ENCODE measurements around the gene CENPU. TPM values are rescaled to one million over a fixed set of nuclear protein-coding genes. Genes with fewer than 3 reads are reported as not detected.
"Not testable (repeated sequence)": the region's sequence is repeated elsewhere in the genome, so short reads cannot be mapped to it uniquely, and the experiment has no call there.

The CENPU gene, protein sequence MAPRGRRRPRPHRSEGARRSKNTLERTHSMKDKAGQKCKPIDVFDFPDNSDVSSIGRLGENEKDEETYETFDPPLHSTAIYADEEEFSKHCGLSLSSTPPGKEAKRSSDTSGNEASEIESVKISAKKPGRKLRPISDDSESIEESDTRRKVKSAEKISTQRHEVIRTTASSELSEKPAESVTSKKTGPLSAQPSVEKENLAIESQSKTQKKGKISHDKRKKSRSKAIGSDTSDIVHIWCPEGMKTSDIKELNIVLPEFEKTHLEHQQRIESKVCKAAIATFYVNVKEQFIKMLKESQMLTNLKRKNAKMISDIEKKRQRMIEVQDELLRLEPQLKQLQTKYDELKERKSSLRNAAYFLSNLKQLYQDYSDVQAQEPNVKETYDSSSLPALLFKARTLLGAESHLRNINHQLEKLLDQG
- 32.1 and 42.5 TPM in 2 replicates for total RNA-seq (2014; rRNA removed; shearing (Covaris generic))

- peak; percentile 97 for DNase-seq (ENCODE audit: low spot score)
Observed at GRCh38 chr4:184733654-184734524, at the start of gene CENPU. TSS of gene CENPU (minus strand) at chr4:184734096. CDS start at chr4:184734062, 34 bp downstream.

DNA sequence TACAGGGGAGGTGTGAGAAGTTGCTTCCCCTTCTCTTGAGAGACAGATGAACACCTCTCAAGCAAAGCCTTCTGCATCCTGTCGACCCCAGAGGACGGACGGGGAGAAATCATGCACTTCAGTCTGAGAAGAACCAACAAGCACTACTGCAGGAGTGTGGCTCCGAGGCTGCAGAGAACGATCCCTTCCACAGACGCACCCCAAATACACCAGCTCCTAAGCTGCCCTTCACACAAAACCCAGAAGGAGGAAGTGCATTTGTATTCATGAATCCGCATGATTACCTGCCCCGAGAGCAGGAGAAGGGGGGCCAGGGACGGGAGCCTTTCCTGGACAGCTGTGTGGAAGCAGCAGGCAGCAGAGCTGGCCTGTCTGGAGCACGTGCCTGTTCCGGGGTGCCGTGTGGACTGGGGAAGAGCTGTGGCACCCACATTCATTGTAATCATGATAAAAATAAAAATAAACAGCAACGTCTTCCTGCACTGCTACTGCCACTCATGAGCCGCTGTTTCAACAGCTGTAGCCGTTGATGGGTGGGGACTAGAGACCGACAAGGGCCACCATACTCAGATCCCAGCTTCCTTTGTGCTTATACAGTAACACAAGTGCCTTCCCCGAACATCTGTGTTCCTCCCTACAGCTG, 49.0 kb upstream of the CENPU start:
- DNase-seq (ENCODE audit: low spot score), result no peak

GRCh38 chr4:184779160-184779559, 45.3 kb upstream of the CENPU start:
- not testable (repeated sequence) for DNase-seq (ENCODE audit: low spot score)

DNA sequence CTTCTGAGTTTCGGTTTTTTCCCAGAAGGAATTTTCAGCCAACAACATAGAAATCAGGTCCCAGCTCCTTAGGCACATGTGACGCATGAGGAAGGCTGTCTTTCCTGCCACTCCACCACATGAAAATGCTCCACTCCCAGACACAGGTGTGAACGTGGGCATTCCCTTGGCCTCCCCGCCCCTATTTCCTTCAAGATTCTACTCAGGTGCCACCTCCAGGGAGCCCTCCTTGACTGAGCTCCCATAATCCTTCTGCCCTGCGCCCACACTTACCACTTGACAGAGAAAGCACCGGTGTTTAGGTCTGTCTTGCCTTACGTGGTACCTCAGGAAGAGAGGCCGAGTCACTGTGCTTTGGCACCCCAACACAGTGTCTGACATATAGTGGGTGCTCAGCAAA, 44.4 kb upstream of the CENPU start:
- no peak for DNase-seq (ENCODE audit: low spot score)

GRCh38 chr4:184776821-184777220, 42.9 kb upstream of the CENPU start:
- DNase-seq (ENCODE audit: low spot score), result no peak

DNA sequence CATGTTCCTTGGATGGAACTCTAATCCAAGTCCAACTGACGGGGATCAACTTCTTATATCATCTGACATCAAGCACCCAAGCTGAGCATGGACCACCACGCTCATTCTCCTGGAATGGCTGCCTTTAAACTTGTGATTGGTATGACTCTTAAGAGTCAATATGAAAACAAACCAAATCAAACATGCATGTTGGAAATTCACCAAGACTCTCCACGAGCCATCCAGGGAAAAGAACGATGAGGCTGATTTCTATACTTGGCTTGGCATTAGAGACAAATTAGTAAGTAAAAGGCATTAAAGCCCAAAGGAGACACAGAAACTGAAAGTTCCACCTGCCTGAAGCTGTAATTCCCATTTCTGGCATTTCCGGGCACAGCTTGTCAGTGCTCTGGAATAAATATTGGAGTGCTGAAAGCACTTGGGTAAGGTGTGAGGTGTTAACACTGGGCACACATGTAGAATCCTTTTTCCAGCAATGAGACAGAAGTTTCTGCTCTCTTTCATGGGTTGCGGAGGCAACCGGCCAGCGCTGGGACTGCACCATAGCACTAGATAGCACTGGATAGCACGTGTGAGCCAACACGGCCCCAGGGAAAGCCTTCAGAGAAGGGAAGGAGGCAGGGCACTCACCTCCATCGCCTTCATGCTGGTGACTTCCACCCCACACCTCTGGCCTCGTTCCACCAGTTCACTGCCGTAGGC, 42.1 kb upstream of the CENPU start:
- DNase-seq (ENCODE audit: low spot score), result no peak

DNA sequence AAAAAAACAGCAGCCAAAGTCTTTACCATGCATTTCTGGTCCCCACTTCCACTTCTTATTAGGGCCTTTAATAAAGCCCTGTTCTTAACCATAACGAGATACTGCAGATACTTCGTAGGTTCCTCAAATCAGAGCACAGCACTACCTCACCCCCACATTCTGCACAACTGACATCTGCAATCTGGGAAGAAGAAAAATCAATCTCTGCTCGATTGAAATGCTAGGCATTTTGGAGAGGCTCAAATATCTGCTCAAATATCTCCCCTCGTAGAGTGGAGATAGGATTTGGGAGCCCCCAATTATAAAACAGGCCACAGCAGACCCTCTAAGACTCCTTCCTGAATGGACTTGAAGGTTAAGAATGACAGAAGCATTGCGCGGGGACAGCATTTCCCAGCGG, 40.3 kb upstream of the CENPU start:
- DNase-seq (ENCODE audit: low spot score), result no peak

DNA sequence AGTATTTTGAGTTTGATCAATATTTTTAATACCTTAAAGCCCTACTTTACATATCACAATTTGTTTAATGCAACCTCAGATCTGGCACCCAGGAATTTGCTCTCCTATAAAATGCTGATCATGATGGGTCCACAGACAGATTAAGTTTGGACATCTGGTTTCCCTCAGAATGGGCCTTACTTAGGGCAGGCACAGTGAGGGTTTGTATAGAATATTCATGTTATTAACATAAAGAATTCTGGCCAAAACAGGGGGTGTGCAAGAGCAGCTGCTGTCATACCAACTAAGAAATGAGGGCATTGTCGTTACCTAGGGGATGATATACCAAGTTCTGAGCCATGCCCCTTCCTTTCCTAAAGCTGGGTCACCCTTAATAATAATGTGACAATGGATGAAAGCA, 37.5 kb upstream of the CENPU start:
- no peak for DNase-seq (ENCODE audit: low spot score)

DNA sequence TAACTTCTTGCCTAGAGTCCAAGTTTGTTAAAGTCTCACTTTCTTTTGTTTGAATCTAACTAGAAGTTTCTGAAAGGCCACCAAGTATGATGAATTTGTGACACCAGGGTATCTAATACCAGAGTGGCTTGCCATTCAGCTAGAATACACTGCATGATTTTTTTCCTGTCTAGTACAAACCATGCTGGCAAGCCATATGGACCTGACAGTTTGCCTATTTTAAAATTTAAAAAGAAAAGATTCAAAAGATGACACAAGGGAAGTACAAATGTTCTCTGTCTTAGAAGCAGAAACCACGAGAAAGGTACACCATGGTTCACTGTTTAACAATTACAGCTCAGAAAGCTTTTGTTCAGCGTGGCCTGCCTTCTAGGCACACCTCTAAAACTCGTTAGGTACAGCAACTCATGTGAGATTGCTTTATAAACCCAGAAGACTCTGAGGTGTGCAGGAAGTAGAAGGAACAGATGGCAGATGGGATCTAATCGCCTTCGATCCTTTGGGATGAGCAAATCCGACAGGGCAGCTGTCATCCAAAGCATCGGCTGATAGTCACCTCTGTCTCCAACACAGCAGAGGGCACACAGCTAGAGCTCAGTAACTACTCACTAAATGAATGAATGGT, 35.4 kb upstream of the CENPU start:
- DNase-seq (ENCODE audit: low spot score), result no peak

DNA sequence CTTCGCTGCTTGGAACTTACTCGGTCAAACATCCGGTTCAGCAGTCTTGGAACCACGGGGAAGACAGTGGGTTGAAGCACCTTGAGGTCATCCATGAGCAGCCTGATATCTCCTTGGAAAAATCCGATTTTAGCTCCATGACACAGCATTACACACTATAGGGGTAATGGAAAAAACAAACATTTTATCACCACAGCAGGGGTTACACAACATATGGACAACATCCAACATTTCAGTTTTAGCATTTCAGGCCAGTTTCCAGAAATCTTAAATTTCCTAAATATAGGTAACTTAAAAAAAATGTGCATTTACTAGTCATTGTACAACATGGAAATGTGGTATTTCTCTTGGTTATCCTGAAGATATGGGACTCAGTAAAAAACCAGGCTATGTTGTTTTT, 34.4 kb upstream of the CENPU start:
- DNase-seq (ENCODE audit: low spot score), result no peak

- DNase-seq (ENCODE audit: low spot score), result no peak
Observed at GRCh38 chr4:184766446-184766845, 32.5 kb upstream of the CENPU start.

DNA sequence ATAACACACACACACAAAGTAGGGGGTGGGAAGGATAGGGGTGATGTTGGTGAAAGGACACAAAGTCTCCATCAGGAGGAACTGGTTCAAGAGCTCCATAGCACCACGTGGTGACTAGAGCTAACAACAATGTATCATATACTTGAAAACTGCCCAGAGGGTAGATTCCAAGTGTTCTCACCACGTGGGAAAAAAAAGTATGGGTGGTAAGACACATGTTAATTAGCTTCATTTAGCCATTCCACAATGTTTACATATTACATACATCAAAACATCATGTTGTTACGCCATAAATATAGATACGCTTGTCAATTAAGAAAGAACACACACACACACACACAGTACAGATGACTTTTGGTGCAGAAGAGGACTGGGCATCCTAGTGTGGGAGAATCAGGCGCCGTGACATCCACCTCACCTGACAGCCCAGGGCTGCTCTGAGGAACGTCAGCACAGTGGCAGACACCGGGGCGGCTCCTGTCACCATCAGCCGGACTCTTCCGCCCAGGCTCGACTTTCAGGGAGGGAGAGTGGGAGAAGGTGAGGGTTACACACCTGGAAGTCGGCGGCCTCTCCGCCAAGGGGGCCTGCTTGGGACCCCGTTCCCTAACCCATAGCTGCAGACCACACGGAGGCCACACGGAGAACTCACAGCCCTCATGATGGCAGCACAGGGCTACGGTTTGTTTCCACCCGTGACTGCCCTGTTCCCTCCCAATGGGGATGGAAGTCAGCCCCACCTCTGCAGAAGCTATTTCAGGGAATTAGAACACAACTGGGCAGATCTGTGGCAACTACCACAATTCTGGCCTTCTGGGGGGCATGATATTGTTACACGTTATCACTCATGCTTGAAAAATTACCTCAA, 31.8 kb upstream of the CENPU start:
- no peak for DNase-seq (ENCODE audit: low spot score)

DNA sequence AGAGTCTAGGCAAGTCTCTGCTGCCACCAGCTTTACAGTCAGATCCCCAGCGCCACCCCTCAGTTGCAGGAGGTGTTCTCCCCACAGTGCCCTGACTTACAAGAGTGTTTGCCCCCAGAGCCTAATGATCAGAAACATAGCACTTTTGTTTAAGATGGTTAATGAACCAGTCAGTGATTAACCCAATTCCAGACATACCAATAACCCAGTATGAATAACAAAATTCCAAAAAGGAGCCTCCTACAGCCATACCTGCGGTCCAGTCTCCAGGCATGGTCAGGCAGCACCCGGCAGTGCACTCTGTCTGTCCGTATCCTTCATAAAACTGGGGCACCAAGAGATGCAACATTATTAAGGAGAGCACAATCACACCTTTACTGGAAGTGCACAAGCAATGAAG, 30.7 kb upstream of the CENPU start:
- DNase-seq (ENCODE audit: low spot score), result no peak

GRCh38 chr4:184763150-184763780, 29.4 kb upstream of the CENPU start:
- no peak for DNase-seq (ENCODE audit: low spot score)

GRCh38 chr4:184762100-184762499, 28.2 kb upstream of the CENPU start:
- DNase-seq (ENCODE audit: low spot score), result no peak

DNA sequence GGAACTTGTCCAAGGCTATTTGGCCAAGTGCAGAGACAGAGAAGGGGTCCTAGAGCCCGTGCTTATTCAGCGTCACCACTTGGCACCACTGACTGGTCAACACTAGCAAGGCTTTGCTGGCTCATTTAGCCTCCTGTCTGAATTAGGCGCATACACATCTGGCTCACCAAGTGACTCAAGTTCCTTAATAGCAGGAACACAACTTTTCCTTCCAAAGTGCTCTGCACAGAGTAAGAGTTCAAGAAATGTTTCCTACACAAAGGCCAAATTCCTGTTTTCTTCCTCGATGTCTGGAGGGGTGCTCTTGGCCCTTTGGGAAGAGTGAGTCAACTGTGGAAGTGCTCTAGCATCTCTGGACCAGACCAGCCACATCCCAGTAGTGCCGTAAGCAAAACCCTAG, 26.8 kb upstream of the CENPU start:
- no peak for DNase-seq (ENCODE audit: low spot score)

DNA sequence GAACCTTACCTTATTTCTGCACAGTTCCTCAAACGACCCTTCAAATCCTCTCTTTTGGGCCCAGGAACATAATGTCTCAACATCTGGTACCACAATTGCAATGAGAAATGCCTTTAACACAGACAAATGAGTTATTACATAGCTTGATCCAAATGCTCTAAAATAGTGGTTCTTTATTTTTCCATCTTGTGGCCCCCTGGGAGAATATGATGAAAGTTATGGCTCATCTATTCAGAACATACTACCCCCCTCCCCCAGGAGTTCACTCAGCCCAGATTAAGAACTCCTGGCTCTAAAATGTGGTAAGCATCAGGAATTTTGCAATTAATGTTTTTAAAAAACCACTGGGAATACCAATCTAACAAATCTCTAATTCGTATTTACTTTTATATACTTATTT, 23.9 kb upstream of the CENPU start:
- DNase-seq (ENCODE audit: low spot score), result no peak

DNA sequence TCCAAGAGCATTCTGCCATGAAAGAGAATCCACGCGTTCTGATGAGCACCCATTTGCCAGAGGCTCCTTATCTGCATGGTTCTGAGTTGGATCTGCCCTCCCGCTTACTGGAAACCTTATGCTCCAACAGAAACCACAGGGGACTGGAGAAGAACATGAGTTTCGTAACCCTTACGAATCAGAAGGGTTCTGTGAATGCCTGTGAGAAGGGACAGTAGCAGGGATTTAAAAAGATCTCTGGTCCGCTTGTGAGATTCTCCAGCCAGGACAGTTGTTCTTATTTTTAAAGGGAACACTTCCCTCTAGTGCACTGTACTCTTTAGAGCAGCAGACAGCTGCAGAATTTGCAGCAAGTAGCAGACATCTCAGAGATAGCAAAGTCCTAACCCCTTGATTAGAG, 22.5 kb upstream of the CENPU start:
- no peak for DNase-seq (ENCODE audit: low spot score)

GRCh38 chr4:184755278-184755677, 21.4 kb upstream of the CENPU start:
- no peak for DNase-seq (ENCODE audit: low spot score)

All from H4 (cell line).